ENCODE data around the gene PTK7.

The PTK7 gene

GRCh38 chr6:43103253-43103876, 27.3 kb downstream of the PTK7 start:
- TF ChIP-seq, protein P1, sequence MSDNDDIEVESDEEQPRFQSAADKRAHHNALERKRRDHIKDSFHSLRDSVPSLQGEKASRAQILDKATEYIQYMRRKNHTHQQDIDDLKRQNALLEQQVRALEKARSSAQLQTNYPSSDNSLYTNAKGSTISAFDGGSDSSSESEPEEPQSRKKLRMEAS (IDR thresholded peaks at IDR 0.05): no peak
- no peak for TF ChIP-seq TCF12 (IDR thresholded peaks at IDR 0.05; ENCODE audit: low read depth)
- no peak for TF ChIP-seq ZBTB7A (IDR thresholded peaks at IDR 0.05; ENCODE audit: low read depth)
- TF ChIP-seq TAF1 (IDR thresholded peaks at IDR 0.05; ENCODE audit: low read depth): no peak
- no peak for TF ChIP-seq CEBPB (IDR thresholded peaks at IDR 0.05)
- TF ChIP-seq NFIC (IDR thresholded peaks at IDR 0.05): no peak

GRCh38 chr6:43105538-43106222, 29.6 kb downstream of the PTK7 start:
- no peak for TF ChIP-seq TCF12 (IDR thresholded peaks at IDR 0.05; ENCODE audit: low read depth)
- TF ChIP-seq YY1 (IDR thresholded peaks at IDR 0.05; ENCODE audit: low read depth): no peak
- no peak for TF ChIP-seq ZBTB7A (IDR thresholded peaks at IDR 0.05; ENCODE audit: low read depth)
- no peak for TF ChIP-seq CEBPB (IDR thresholded peaks at IDR 0.05)
- TF ChIP-seq, protein P1 (IDR thresholded peaks at IDR 0.05): no peak
- TF ChIP-seq, protein P2, sequence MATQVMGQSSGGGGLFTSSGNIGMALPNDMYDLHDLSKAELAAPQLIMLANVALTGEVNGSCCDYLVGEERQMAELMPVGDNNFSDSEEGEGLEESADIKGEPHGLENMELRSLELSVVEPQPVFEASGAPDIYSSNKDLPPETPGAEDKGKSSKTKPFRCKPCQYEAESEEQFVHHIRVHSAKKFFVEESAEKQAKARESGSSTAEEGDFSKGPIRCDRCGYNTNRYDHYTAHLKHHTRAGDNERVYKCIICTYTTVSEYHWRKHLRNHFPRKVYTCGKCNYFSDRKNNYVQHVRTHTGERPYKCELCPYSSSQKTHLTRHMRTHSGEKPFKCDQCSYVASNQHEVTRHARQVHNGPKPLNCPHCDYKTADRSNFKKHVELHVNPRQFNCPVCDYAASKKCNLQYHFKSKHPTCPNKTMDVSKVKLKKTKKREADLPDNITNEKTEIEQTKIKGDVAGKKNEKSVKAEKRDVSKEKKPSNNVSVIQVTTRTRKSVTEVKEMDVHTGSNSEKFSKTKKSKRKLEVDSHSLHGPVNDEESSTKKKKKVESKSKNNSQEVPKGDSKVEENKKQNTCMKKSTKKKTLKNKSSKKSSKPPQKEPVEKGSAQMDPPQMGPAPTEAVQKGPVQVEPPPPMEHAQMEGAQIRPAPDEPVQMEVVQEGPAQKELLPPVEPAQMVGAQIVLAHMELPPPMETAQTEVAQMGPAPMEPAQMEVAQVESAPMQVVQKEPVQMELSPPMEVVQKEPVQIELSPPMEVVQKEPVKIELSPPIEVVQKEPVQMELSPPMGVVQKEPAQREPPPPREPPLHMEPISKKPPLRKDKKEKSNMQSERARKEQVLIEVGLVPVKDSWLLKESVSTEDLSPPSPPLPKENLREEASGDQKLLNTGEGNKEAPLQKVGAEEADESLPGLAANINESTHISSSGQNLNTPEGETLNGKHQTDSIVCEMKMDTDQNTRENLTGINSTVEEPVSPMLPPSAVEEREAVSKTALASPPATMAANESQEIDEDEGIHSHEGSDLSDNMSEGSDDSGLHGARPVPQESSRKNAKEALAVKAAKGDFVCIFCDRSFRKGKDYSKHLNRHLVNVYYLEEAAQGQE (IDR thresholded peaks at IDR 0.05; ENCODE audit: low read depth): no peak
- no peak for TF ChIP-seq FOXM1 (IDR thresholded peaks at IDR 0.05; ENCODE audit: borderline replicate concordance, low read depth)
- no peak for TF ChIP-seq EP300 (IDR thresholded peaks at IDR 0.05; ENCODE audit: borderline replicate concordance)
- TF ChIP-seq TAF1 (IDR thresholded peaks at IDR 0.05; ENCODE audit: low read depth): no peak
- TF ChIP-seq CREB1 (IDR thresholded peaks at IDR 0.05; ENCODE audit: low read depth): no peak
- TF ChIP-seq NFIC (IDR thresholded peaks at IDR 0.05): no peak
- TF ChIP-seq, protein P3, sequence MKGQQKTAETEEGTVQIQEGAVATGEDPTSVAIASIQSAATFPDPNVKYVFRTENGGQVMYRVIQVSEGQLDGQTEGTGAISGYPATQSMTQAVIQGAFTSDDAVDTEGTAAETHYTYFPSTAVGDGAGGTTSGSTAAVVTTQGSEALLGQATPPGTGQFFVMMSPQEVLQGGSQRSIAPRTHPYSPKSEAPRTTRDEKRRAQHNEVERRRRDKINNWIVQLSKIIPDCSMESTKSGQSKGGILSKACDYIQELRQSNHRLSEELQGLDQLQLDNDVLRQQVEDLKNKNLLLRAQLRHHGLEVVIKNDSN (IDR thresholded peaks at IDR 0.05): no peak
- no peak for TF ChIP-seq EGR1 (IDR thresholded peaks at IDR 0.05)
- no peak for TF ChIP-seq TEAD4 (IDR thresholded peaks at IDR 0.05)
- no peak for TF ChIP-seq RAD21 (IDR thresholded peaks at IDR 0.05; ENCODE audit: low read depth)

DNA sequence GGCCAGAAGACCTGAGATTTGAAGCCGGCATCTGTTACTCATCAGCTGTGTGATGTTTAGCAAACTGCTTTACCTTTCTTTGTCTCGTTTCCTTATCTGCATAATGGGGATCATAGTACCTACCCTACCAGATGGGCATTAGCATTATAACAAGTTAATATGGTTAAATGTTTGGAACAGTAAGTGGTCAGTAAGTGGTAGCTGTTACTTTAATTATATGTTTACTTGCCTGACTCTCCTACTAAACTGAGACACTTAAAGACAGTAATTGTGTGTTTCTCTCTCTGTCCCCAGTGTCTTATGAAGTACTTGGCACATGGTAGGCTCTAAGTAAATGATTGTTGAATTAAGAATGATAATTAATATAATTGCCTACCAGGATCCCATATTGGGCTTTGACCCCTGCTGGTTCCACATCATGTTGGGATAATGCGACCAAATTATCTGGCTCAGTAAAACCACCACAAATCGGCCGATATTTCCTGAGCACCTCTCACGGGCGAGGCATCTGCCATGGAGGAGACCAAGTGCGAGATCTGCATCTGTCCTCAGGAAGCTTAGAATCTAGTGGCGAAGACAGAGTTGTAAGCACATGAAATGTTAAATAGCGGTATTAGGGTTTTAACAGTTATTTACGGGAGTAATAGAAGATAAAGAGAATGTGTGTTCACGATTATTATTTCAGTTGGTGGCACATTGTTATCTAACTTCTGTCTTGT, 31.4 kb downstream of the PTK7 start:
- TF ChIP-seq, protein P3 (IDR thresholded peaks at IDR 0.05): no peak
- TF ChIP-seq, protein P2 (IDR thresholded peaks at IDR 0.05; ENCODE audit: low read depth): no peak
- TF ChIP-seq TEAD4 (IDR thresholded peaks at IDR 0.05) (no peak), ZBTB7A (IDR thresholded peaks at IDR 0.05; ENCODE audit: low read depth) (no peak), EGR1 (IDR thresholded peaks at IDR 0.05) (no peak), NFIC (IDR thresholded peaks at IDR 0.05) (no peak), RAD21 (IDR thresholded peaks at IDR 0.05; ENCODE audit: low read depth) (no peak), CREB1 (IDR thresholded peaks at IDR 0.05; ENCODE audit: low read depth) (no peak), CEBPB (IDR thresholded peaks at IDR 0.05) (no peak), FOXM1 (IDR thresholded peaks at IDR 0.05; ENCODE audit: borderline replicate concordance, low read depth) (no peak), TCF12 (IDR thresholded peaks at IDR 0.05; ENCODE audit: low read depth) (no peak), EP300 (IDR thresholded peaks at IDR 0.05; ENCODE audit: borderline replicate concordance) (no peak), YY1 (IDR thresholded peaks at IDR 0.05; ENCODE audit: low read depth) (no peak), TAF1 (IDR thresholded peaks at IDR 0.05; ENCODE audit: low read depth) (no peak)
- TF ChIP-seq, protein P1 (IDR thresholded peaks at IDR 0.05): no peak

DNA sequence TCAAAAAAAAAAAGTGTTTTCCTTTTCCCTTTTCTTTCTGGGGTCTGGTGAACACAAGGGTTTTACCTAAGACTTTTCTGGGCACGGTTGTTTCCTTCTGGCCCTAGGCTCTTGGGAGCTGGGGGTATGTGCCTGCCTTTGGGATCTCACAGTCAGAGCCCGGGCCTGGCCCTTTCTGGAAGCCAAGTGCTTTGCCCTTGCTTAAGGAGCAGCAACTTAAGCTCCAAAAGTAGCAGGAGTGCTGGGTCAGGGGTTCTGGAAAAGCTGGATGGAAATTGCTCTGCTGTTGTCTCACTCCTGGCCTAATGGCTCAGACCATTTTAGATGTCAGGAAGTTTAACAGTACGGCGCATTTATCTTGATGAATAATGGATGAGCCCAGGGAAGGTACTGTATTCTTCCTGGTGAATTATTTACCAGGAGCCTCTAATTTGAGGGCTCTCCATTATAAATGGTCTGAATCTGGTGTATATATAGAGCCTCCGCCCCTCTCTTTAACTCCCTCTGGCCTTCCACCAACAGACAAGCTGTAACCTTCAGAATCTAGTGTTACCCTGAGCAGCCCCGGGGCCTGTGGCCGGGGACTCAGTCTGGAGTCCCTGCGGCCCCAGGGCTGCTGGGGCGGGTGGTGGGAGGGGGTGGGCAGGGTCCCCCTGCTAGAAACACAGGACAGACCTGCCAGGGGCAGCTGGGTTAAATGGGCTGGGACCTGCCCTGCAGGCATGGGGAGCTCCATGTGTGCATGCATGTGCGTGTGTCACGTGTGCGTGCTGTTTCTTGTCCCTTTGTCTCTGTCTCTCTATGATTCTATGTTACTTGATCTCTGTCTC, 37.5 kb downstream of the PTK7 start:
- no peak for TF ChIP-seq EP300 (IDR thresholded peaks at IDR 0.05; ENCODE audit: borderline replicate concordance)
- TF ChIP-seq, protein P3 (IDR thresholded peaks at IDR 0.05): no peak
- no peak for TF ChIP-seq TEAD4 (IDR thresholded peaks at IDR 0.05)
- no peak for TF ChIP-seq TAF1 (IDR thresholded peaks at IDR 0.05; ENCODE audit: low read depth)
- TF ChIP-seq FOXM1 (IDR thresholded peaks at IDR 0.05; ENCODE audit: borderline replicate concordance, low read depth): no peak
- TF ChIP-seq NFIC (IDR thresholded peaks at IDR 0.05): no peak
- TF ChIP-seq, protein P1 (IDR thresholded peaks at IDR 0.05): no peak
- no peak for TF ChIP-seq TCF12 (IDR thresholded peaks at IDR 0.05; ENCODE audit: low read depth)
- no peak for TF ChIP-seq YY1 (IDR thresholded peaks at IDR 0.05; ENCODE audit: low read depth)
- no peak for TF ChIP-seq CEBPB (IDR thresholded peaks at IDR 0.05)

Measured in Ishikawa (cell line).